ENCODE results near the gene RIT2. TPM values are rescaled to one million over a fixed set of nuclear protein-coding genes. Genes with fewer than 3 reads are reported as not detected.
"Not testable (repeated sequence)": the region's sequence is repeated elsewhere in the genome, so short reads cannot be mapped to it uniquely, and the experiment has no call there.

RIT2 gene
- total RNA-seq, 1 donor from 2014 or later: not detected

DNA sequence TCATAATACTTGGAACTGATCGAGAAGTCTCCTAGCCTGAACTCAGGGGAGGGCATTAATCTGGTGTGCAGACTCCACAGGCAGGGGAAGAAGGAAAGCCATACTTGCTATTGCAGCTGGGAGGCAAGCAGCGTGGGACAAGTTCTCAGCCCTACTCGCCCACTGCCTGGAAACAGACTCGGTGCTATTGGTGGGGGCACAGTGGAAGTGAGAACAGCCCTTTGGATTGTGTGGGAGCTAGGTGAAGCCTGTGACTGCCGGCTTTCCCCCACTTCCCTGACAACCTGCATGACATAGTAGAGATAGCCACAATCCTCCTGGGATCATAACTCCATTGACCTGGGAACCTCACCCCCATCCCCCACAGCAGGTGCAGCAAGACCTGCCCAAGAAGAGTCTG, 301.3 kb downstream of the RIT2 start:
- ATAC-seq (no peak), DNase-seq (ENCODE audit: missing footprints) (no peak)

GRCh38 chr18:42813570-42813969, 301.9 kb downstream of the RIT2 start:
- intact Hi-C loops (cut with DNase I): no loop called here
- DNase-seq (ENCODE audit: missing footprints) (no peak), ATAC-seq (no peak)

More for the DNA sequence above, 301.3 kb downstream of the RIT2 start:
- intact Hi-C loops (cut with DNase I): no loop called here

DNA sequence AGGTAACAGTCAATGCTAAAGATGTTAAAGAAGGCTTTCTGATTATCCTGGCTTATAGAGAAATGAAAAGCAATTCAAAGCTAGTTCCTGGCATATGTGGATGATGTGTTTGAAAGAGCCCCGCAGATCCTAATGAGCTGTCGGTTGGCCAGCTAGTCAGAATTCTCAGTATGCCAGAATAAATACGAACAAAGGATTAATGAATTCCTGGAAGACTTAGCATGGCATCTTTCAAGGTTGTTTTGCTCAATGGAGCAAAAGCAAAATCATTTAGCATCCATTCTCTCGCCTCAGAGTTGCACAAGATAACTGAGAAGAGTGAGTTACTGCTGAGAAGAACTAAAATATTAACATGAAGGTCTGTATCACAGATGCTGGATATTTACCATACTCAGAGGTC, 307.6 kb downstream of the RIT2 start:
- no peak for DNase-seq (ENCODE audit: missing footprints)
- no peak for ATAC-seq
- intact Hi-C loops (cut with DNase I): no loop called here

GRCh38 chr18:42801706-42802105, 313.8 kb downstream of the RIT2 start:
- intact Hi-C loops (cut with DNase I): no loop called here
- DNase-seq (ENCODE audit: missing footprints) (no peak), ATAC-seq (no peak)

DNA sequence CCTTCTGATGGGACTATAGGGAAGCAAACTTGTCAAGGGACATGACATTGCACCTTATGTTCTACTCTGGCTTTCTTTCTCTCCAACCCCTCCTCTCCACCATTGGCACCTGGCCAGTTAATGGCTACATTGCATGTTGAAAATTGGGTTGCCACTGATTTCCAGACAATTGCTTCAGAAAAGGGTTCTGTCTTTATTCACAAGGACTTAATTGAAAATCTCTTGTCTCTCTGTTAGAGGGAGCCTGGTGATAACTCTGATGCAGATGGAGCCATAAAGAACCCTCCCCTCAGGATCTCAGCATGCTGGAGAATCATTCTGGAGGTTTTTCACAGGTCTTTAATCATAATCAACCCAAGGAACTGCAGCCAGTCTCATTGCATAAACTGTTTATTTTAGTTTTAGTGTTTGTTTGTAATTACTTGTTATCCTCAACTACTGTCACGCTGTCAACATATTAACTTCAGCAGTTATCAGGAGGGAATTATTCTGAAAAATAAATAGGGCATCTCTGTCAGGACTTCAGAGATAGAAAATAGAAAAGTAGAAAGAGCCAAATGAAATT, 316.8 kb downstream of the RIT2 start:
- intact Hi-C loops (cut with DNase I): no loop called here

DNA sequence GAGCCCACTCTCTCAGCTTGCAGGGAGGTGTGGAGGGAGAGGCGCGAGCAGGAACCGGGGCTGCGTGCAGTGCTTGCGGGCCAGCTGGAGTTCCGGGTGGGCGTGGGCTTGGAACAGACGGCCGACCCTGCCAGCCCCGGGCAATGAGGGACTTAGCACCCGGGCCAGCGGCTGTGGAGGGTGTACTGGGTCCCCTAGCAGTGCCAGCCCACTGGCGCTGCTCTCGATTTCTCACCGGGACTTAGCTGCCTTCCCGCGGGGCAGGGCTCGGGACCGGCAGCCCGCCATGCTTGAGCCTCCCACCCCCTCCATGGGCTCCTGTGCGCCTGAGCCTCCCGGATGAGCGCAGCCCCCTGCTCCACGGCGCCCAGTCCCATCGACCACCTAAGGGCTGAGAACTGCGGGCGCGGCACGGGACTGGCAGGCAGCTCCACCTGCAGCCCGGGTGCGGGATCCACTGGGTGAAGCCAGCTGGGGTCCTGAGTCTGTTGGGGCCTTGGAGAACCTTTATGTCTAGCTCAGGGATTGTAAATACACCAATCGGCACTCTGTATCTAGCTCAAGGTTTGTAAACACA, 320.2 kb downstream of the RIT2 start:
- DNase-seq (ENCODE audit: missing footprints); ATAC-seq; intact Hi-C loops (cut with DNase I): not testable (repeated sequence)

More for the DNA sequence above, 316.8 kb downstream of the RIT2 start:
- DNase-seq (ENCODE audit: missing footprints) (no peak), ATAC-seq (no peak)

DNA sequence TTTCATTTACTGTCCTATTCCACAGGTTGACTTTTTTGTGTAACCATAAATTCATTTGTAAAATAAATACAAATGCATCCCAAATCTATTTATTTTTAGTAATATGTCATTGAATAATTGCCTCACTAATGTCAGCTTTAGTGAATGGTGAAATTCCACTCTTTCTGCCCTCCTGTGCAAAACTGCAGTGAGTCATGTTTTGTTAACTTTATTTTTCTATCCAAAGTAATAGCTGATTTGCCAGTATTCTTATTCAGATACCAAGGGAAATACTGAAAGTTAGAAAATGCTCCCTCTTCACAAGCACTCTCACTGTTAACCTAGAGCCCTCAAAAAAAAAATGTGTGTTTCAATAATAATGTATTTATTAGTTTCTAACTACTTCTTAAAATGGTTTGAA, 322.8 kb downstream of the RIT2 start:
- ATAC-seq (no peak), DNase-seq (ENCODE audit: missing footprints) (no peak)
- intact Hi-C loops (cut with DNase I): no loop called here

DNA sequence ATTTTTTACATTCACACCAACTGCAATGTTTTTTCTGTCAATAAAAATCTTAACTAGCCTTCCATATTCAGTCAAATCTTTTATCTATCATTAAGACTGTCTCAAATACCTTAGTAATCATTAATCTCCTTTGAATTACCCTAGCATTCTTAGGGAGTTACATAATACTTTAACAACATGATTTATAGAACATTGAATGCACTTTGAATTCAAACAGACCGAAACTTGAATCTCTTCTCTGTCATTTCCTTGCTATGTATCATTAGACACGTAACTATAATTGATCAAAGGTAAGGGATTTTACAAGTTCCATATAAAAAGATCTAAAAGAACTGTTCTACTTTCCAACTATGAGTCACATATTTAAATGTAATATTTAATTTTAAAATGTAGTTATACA, 330.9 kb downstream of the RIT2 start:
- ATAC-seq: no peak
- intact Hi-C loops (cut with DNase I): no loop called here

GRCh38 chr18:42782929-42783328, 332.6 kb downstream of the RIT2 start:
- DNase-seq (ENCODE audit: missing footprints) (no peak), ATAC-seq (no peak)
- intact Hi-C loops (cut with DNase I): no loop called here

More for the DNA sequence above, 330.9 kb downstream of the RIT2 start:
- DNase-seq (ENCODE audit: missing footprints): no peak

- ATAC-seq (no peak), DNase-seq (ENCODE audit: missing footprints) (no peak)
- intact Hi-C loops (cut with DNase I): no loop called here
These were observed 334.1 kb downstream of the RIT2 start for GRCh38 chr18:42781298-42781815.

DNA sequence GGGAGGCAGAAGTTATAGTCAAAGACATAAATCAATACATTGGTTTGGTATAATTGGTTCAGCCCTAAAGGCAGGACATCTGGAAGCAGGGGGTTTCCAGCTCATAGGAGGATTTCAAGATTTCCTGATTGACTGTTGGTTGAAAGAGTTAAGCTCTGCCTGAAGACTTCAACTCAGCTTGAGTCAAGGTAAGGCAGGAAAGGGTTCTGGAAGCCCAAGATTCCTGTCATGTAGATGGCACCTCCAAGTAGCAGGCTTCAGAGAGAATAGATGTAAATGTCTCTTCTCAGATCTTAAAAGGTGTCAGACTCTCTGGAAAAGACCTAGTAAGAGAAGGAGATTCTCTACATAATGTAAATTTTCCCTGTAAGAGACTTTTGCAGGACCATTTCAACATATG, 335.3 kb downstream of the RIT2 start:
- DNase-seq (ENCODE audit: missing footprints) (no peak), ATAC-seq (no peak)
- intact Hi-C loops (cut with DNase I): no loop called here

DNA sequence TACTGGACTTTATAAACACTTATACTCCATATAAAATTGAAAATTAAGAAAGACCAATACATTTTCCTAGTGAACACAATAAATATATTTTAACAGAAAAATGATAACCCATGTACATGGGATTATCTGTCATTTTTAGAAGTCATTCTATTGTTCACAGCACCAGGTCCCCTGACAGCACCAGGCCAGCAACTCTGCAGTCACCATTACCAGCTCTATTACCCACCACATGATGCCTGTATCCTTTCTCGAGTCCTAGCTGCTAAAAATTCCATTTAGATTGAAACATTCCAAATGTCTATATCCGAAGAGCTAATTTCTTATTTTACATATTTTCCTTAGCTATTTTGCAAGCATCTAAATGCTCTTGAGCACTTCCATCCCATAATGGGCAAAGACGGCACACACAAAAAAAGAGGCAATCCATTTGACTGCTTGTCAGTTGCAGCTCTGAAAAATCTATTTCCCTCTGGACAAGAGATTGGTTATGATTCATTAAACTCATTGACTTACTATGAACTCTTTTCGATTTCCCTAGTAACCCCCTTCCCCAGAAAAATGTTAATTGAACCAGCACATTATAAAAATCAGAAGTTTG, 336.9 kb downstream of the RIT2 start:
- DNase-seq (ENCODE audit: missing footprints): no peak
- intact Hi-C loops (cut with DNase I): no loop called here
- ATAC-seq: no peak

- DNase-seq (ENCODE audit: missing footprints): no peak
- intact Hi-C loops (cut with DNase I): no loop called here
- ATAC-seq: no peak
These were observed 337.5 kb downstream of the RIT2 start for GRCh38 chr18:42778024-42778423.

GRCh38 chr18:42773870-42774269, 341.6 kb downstream of the RIT2 start:
- intact Hi-C loops (cut with DNase I): no loop called here
- ATAC-seq (no peak), DNase-seq (ENCODE audit: missing footprints) (no peak)

GRCh38 chr18:42771936-42772335, 343.5 kb downstream of the RIT2 start:
- no peak for ATAC-seq
- no peak for DNase-seq (ENCODE audit: missing footprints)
- intact Hi-C loops (cut with DNase I): no loop called here

DNA sequence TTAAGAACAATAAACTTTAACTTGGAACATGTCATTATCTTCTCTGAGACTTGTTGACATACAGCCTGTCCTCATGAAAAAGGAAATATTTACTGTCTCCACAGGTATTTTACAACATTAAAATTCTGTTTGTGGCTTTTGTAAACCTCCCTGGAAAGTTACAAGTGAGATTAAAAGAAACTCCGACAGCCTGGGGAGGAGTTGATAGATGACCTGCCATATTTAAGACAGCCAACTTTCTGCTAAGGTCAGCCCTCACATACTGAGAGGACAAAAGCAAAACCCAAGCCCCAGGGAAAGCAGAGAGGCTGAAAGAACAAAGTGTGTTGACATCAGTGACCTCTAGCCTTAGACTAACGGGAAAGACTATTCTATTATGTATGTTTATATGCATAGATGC, 350.2 kb downstream of the RIT2 start:
- DNase-seq (ENCODE audit: missing footprints): no peak
- intact Hi-C loops (cut with DNase I): no loop called here
- ATAC-seq: no peak

DNA sequence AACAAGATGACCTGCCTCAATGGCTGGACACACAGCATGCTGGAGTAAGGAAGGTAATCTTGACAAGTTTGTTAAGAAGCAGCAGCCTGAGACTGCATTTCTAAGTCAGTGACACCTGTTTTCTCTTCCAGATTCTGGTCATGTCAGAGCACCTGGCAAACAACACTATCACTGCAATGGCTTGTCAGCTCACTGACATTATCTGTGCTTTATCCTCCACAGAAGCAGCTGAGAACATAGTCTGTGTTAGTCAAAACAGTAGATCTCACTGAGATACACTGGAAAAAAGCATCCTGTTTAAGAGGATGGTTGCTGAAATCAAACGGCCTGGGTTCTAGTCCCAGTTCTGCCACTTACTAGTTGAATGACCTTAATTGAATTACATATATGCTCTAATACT, 355.2 kb downstream of the RIT2 start:
- no peak for DNase-seq (ENCODE audit: missing footprints)
- ATAC-seq: no peak
- intact Hi-C loops (cut with DNase I): no loop called here

DNA sequence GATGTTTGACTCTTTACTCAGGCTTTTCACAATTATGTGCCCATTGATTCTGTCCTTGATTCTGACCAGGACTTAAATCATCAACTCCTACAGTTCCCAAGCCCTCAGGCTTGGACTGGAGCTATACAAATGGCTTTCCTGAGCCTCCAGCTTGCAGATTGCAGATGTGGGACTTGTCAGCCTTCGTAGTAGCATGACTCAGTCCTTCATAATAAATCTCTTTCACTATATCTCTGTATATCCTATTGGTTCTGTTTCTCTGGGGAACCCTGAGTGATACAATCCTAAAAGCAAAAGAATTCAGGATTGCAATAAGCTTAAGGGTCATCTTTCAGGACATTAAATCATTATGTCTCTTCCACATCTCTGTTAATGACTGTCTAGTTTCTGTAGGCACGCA, 356.6 kb downstream of the RIT2 start:
- no peak for ATAC-seq
- intact Hi-C loops (cut with DNase I): no loop called here
- no peak for DNase-seq (ENCODE audit: missing footprints)

DNA sequence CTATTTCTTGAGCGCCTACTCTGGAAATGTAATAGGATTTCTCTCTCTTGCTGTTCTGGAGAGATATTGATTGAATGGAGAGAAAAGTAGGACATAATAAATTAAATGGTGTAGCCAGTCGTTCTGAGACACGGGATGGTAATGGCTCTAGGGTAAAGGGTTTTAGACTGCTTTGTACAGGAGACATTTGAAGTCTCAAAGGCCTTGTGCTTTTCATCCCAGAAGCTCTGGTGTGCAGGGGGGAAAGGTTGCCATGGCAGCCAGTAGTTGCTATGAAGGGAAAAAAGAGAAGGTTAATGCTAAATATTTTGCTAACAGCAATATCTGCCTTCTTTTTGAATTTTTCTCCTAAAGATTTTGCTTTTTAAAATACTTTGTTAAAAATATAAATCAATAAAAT, 359.3 kb downstream of the RIT2 start:
- ATAC-seq: no peak
- intact Hi-C loops (cut with DNase I): loop anchor here (2.0 kb wide), 1 partner anchor 21 kb away; no protein-coding TSS in a partner anchor

GRCh38 chr18:42752916-42753315, 362.6 kb downstream of the RIT2 start:
- DNase-seq (ENCODE audit: missing footprints) (no peak), ATAC-seq (no peak)
- intact Hi-C loops (cut with DNase I): no loop called here

More for the DNA sequence above, 359.3 kb downstream of the RIT2 start:
- DNase-seq (ENCODE audit: missing footprints): no peak
